HG03442 (cell line): Measurements from ENCODE around the gene LPCAT4.
A peak's percentile ranks its signal among the peaks of the same experiment; 100 is the strongest.
"Not testable (repeated sequence)": the region's sequence is repeated elsewhere in the genome, so short reads cannot be mapped to it uniquely, and the experiment has no call there.

ENCODE experiments used
- ATAC-seq: cut with Tn5 transposase; IDR thresholded peaks from one replicate; pipeline ENCODE4 v1.9.1; 2021; ENCODE audit warnings: mild to moderate bottlenecking, moderate library complexity; ENCODE audit not compliant: unreplicated experiment

Gene LPCAT4

GRCh38 chr15:34364041-34364440 is 3.0 kb downstream of the LPCAT4 start:
- ATAC-seq: no peak

DNA sequence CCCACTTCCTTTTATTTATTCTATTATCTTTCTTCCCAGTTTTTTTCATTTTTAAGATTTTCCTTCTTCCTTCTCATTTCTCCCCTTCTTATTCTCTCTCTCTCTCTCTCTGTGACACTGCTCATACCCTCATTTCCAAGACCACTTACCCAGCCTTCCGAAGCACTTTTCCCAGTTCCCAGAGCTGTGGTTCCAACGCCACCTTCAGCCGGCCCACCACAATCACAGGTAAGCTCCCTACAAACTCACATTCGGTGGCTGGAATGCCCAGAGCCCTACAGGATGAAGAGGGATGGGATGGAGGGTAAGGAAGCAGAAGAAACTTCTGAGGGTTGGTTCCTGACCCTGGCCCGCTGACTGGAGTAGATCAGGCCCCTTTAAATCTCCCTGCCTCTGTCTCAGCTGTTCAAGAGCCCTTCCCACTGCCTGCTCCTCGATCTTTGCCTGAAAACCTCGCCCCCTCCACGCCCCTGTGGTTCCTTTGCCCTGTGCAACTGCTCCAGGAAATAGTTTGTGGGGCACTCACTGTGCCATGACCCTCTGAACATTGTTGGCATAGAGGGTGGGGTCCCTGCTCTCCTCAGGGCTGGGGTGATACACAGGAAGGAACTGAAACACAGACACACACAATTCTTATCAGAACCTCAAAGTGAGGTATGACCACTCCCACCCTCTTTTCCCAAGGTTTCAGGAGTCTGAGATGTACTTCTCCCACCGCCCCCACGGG is 4.8 kb downstream of the LPCAT4 start:
- ATAC-seq: no peak

GRCh38 chr15:34361278-34361677 is 5.7 kb downstream of the LPCAT4 start:
- no peak for ATAC-seq

DNA sequence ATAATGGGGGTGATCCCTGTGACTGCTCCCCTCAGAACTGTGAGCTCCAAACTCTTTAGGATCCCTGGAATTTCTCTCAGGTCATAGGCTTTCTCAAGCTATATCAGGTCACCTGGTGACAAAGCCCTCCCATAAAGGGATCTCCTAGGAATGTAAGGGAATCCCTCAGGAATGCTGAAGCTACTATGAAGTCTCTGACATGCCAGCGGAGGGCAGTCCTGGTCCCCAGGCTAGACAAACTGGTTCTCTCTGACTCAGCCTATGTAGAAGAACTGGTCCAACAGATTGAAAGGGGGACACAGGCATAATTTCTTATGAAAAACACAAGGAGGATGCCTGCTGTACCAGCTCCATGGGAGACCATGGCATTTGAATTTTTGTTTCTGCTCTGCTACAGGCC is 6.7 kb downstream of the LPCAT4 start:
- no peak for ATAC-seq

- no peak for ATAC-seq
These were observed 7.6 kb downstream of the LPCAT4 start for GRCh38 chr15:34359416-34359815.

DNA sequence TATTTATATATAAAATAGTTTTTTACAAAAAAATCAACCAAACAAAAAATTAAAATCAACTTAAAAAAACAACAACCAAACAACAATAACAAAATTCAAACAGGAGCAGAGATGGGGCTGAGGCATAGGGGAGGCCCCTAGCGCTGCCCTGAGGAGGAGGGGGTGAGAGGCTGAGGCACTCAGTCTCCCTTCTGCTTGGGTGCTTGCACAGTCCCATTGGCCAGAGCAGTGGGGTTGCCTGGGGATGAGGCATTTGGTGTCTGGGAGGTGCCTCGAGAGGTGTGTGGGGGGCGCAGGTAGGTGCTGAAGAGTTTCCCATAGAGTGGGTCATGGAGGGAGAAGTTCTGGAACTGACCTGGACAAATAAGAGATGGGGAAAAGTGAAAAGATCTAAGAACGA is 8.0 kb downstream of the LPCAT4 start:
- ATAC-seq: no peak

GRCh38 chr15:34358367-34358766 is 8.6 kb downstream of the LPCAT4 start:
- no peak for ATAC-seq

GRCh38 chr15:34357653-34358052 is 9.3 kb downstream of the LPCAT4 start:
- no peak for ATAC-seq

- no peak for ATAC-seq
These were observed 11.8 kb downstream of the LPCAT4 start for GRCh38 chr15:34355241-34355640.

- ATAC-seq: no peak
These were observed 12.7 kb downstream of the LPCAT4 start for GRCh38 chr15:34354286-34354685.

GRCh38 chr15:34353627-34354026 is 13.4 kb downstream of the LPCAT4 start:
- ATAC-seq: no peak

GRCh38 chr15:34352996-34353395 is 14.0 kb downstream of the LPCAT4 start:
- ATAC-seq: not testable (repeated sequence)

GRCh38 chr15:34349769-34350168 is 17.2 kb downstream of the LPCAT4 start:
- ATAC-seq: no peak

DNA sequence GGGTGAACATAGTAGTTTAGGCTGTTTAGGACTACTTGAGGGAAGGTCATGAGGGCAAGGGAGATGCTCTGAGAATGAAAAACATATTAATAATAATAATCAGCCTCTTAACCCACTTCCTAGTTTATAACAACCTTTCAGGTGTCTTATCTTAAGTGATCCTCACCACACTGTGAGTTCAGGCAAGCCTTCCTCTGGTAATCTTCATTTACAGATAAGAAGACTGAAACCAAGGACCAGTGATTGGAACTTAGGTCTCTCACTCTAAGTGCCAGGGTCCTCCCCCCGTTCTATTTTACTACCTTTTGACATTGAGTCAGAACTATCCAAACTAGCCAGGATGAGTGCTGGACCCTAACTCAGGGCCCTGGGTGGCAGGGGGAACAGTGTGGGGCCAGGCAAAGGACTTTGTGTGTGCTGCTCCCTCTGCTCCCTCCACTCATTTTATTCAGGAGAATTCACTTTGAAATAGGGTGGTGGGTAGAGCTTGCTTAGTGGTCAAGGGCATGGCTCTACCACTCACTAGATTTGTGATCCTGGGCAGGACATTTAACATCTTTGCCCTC is 18.2 kb downstream of the LPCAT4 start:
- no peak for ATAC-seq

DNA sequence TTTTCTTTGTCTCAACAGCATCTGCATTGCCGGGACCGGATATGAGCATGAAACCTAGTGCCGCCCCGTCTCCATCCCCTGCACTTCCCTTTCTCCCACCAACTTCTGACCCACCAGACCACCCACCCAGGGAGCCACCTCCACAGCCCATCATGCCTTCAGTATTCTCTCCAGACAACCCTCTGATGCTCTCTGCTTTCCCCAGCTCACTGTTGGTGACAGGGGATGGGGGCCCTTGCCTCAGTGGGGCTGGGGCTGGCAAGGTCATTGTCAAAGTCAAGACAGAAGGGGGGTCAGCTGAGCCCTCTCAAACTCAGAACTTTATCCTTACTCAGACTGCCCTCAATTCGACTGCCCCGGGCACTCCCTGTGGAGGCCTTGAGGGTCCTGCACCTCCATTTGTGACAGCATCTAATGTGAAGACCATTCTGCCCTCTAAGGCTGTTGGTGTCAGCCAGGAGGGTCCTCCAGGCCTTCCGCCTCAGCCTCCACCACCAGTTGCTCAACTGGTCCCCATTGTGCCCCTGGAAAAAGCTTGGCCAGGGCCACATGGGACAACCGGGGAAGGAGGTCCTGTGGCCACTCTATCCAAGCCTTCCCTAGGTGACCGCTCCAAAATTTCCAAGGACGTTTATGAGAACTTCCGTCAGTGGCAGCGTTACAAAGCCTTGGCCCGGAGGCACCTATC is 18.9 kb downstream of the LPCAT4 start:
- no peak for ATAC-seq

- peak; percentile 93 for ATAC-seq
These were observed 24.0 kb downstream of the LPCAT4 start, which contains the start of the genes NOP10 and NUTM1 for GRCh38 chr15:34342737-34343575. Gene NOP10 (minus strand): TSS chr15:34343136. CDS start chr15:34343073, 63 bp downstream. Gene NUTM1 (plus strand): TSS chr15:34343315. CDS start chr15:34343697, 382 bp downstream.

DNA sequence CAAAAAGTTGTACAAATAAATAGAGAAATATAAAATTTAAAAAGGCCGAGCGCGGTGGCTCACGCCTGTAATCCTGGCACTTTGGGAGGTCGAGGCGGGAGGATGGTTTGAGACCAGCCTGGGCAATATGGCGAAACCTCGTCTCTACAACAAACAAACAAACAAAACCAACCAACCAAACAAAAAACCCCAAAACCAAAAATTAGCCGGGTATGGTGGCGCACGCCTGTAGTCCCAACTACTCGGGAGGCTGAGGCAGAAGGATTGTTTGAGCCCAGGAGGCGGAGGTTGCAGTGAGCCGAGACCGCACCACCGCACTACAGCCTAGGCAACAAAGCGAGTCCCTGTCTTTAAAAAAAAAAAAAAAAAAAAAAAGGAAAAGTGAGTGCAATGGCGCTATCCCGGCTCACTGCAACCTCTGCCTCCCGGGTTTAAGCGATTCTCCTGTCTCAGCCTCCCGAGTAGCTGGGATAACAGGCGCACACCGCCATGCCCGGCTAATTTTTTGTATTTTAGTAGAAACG is 24.7 kb downstream of the LPCAT4 start:
- ATAC-seq: not testable (repeated sequence)

DNA sequence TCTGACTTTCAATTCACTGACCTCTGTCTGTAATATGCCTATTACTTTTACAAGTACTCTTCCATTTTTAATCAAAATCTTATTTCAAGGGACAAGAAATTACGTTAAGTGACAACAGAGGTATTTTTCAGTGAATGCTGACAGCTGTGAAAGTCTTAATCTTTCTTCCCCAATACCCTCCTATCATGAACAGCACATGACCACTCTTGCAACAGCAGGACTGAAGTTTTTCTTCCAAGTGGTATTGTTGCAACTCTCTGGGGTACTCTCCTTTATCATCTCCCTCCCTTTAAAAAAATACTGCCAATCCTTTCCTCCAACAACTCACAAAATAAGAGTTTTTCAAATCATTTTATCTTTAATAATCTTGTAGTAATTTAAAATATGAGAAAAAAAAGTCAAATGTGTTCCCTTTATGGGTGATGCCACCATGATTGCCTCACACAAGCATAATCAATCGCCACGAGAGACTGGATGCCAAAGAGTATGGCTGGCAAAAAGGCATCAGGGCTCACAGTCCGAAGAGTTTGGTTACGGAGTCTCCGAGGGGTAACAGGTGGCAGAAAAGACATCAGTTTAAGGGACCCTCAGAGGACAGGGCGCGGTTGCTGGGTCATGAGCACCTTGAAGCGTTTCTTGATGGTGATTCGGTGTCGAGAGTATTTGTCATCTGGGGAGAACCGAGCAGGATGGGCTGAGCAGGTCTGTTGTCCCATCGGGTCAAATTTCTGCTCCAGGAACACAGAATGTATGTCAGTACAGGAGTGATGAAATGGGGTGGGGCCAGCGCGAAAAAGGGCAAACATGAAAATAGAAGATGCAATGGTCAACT is 25.4 kb downstream of the LPCAT4 start:
- no peak for ATAC-seq

GRCh38 chr15:34339946-34340345 is 27.1 kb downstream of the LPCAT4 start:
- no peak for ATAC-seq

DNA sequence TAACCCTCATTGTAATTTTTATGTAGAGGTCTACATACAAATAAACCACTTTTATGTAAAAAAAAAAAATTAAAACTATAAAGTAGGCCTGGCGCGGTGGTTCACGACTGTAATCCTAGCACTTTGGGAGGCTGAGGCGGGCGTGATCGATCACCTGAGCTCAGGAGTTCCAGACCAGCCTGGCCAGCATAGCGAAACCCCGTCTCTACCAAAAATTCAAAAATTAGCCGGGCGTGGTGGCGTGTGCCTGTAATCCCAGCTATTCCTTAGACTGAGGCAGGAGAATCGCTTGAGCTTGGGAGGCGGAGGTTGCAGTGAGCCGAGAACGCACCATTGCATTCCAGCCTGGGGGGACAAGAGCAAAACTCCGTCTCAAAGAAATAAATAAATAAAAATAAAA is 28.6 kb downstream of the LPCAT4 start:
- no peak for ATAC-seq
